Fibroblast of mammary gland (primary cell): Measurements from ENCODE around the gene CCDC28B.

Source experiments
- DNase-seq: peaks from one replicate; pipeline ENCODE4 v3.0.0-alpha.2; 2010; ENCODE audit warnings: low read depth
- H3K4me3 ChIP-seq: 2 replicates; pipeline ENCODE4 v1.5.1; 2011; ENCODE audit warnings: low read depth, mild to moderate bottlenecking, low read length, moderate library complexity; ENCODE audit not compliant: control insufficient read depth
- TF ChIP-seq, protein P1 (sequence below): conservative IDR thresholded peaks from 2 replicates; pipeline ENCODE4 v1.5.1; 2011; ENCODE audit warnings: low read depth, low read length, inconsistent platforms; ENCODE audit not compliant: control insufficient read depth, insufficient read depth

CCDC28B gene

GRCh38 chr1:32220746-32221580 is 20.6 kb downstream of the CCDC28B start:
- peak overlapping the region; percentile 98 for H3K4me3 ChIP-seq
- TF ChIP-seq, protein P1, sequence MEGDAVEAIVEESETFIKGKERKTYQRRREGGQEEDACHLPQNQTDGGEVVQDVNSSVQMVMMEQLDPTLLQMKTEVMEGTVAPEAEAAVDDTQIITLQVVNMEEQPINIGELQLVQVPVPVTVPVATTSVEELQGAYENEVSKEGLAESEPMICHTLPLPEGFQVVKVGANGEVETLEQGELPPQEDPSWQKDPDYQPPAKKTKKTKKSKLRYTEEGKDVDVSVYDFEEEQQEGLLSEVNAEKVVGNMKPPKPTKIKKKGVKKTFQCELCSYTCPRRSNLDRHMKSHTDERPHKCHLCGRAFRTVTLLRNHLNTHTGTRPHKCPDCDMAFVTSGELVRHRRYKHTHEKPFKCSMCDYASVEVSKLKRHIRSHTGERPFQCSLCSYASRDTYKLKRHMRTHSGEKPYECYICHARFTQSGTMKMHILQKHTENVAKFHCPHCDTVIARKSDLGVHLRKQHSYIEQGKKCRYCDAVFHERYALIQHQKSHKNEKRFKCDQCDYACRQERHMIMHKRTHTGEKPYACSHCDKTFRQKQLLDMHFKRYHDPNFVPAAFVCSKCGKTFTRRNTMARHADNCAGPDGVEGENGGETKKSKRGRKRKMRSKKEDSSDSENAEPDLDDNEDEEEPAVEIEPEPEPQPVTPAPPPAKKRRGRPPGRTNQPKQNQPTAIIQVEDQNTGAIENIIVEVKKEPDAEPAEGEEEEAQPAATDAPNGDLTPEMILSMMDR: no peak
- no peak for DNase-seq

DNA sequence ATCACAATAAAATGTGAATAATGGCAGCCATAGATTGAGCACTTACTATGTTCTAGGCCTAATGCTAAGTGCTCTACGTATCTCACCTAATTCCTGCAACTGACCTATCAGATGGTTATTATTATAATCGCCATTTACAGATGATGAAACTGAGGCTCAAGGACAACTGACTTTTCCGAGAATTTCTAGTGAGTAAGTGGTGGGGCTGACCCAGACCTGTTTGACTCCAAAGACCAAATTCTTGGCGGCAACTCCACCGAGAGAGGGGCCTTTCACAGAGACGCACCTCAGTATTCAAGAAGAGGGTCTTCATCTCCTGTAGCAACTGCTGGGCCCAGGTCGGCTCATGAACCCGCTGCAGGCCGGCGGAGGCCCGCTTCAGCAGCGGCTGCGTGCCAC is 21.2 kb downstream of the CCDC28B start:
- no peak for DNase-seq
- TF ChIP-seq, protein P1: no peak

GRCh38 chr1:32221980-32222755 is 21.8 kb downstream of the CCDC28B start, which contains the start of the genes EIF3I and TMEM234:
Gene EIF3I, plus strand, starts transcription at chr1:32222407. Its CDS starts 35 bp downstream, at chr1:32222442.
Gene TMEM234, minus strand, starts transcription at chr1:32222353. Its CDS starts 31 bp downstream, at chr1:32222322.
- H3K4me3 ChIP-seq: peak within 1 kb of the TSS; percentile 98
- DNase-seq: peak; percentile 88
- TF ChIP-seq, protein P1: no peak

More for the DNA sequence above, 21.2 kb downstream of the CCDC28B start:
- H3K4me3 ChIP-seq: peak overlapping the region; percentile 98

DNA sequence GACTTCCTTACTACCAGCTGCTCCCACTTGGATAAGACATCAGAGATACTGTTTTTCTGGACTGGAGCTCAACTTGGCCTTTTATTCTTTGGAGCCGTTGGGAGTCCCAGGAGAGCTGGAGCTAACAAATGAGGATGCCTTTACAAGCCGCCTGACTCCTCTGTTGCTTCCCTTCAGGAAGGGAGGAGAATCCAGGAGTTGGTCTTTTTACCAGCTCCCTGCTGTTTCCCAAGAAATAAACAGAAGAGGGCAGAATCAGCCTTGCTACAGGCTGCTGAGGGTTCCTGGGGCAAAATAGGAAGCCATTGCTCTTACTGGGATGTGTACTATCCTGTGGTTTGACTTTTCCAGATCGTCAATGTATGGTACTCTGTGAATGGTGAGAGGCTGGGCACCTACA is 23.3 kb downstream of the CCDC28B start:
- peak overlapping the region; percentile 7 for H3K4me3 ChIP-seq
- DNase-seq: peak; percentile 51
- TF ChIP-seq, protein P1: peak; percentile 34

GRCh38 chr1:32224285-32224684 is 23.9 kb downstream of the CCDC28B start:
- TF ChIP-seq, protein P1: no peak

GRCh38 chr1:32228771-32229170 is 28.4 kb downstream of the CCDC28B start:
- no peak for DNase-seq
- H3K4me3 ChIP-seq: no peak overlapping the region
- TF ChIP-seq, protein P1: no peak

More at GRCh38 chr1:32224285-32224684, 23.9 kb downstream of the CCDC28B start:
- no peak overlapping the region for H3K4me3 ChIP-seq
- no peak for DNase-seq
